ENCODE measurements around the gene CREB3L1.

- TF ChIP-seq, protein P1, sequence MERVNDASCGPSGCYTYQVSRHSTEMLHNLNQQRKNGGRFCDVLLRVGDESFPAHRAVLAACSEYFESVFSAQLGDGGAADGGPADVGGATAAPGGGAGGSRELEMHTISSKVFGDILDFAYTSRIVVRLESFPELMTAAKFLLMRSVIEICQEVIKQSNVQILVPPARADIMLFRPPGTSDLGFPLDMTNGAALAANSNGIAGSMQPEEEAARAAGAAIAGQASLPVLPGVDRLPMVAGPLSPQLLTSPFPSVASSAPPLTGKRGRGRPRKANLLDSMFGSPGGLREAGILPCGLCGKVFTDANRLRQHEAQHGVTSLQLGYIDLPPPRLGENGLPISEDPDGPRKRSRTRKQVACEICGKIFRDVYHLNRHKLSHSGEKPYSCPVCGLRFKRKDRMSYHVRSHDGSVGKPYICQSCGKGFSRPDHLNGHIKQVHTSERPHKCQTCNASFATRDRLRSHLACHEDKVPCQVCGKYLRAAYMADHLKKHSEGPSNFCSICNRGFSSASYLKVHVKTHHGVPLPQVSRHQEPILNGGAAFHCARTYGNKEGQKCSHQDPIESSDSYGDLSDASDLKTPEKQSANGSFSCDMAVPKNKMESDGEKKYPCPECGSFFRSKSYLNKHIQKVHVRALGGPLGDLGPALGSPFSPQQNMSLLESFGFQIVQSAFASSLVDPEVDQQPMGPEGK (CRISPR knock-in tag; IDR thresholded peaks at IDR 0.05; ENCODE audit: borderline replicate concordance): no peak
- TF ChIP-seq ZNF565 (CRISPR knock-in tag; conservative IDR thresholded peaks at IDR 0.05; ENCODE audit: low read depth): no peak
- TF ChIP-seq ZC3H10 (CRISPR knock-in tag; IDR thresholded peaks at IDR 0.05): no peak
- TF ChIP-seq, protein P2, sequence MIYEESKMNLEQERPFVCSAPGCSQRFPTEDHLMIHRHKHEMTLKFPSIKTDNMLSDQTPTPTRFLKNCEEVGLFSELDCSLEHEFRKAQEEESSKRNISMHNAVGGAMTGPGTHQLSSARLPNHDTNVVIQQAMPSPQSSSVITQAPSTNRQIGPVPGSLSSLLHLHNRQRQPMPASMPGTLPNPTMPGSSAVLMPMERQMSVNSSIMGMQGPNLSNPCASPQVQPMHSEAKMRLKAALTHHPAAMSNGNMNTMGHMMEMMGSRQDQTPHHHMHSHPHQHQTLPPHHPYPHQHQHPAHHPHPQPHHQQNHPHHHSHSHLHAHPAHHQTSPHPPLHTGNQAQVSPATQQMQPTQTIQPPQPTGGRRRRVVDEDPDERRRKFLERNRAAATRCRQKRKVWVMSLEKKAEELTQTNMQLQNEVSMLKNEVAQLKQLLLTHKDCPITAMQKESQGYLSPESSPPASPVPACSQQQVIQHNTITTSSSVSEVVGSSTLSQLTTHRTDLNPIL (CRISPR knock-in tag; IDR thresholded peaks at IDR 0.05; ENCODE audit: low read depth): no peak
- no peak for TF ChIP-seq ESRRG (CRISPR knock-in tag; IDR thresholded peaks at IDR 0.05)
- no peak for TF ChIP-seq ZFP30 (CRISPR knock-in tag; IDR thresholded peaks at IDR 0.05)
- no peak for TF ChIP-seq TCF4 (CRISPR knock-in tag; IDR thresholded peaks at IDR 0.05; ENCODE audit: borderline replicate concordance)
- TF ChIP-seq SNAI2 (CRISPR knock-in tag; IDR thresholded peaks at IDR 0.05): no peak
- TF ChIP-seq ZNF8 (CRISPR knock-in tag; IDR thresholded peaks at IDR 0.05): no peak
- no peak for TF ChIP-seq ISL1 (CRISPR knock-in tag; IDR thresholded peaks at IDR 0.05)
- TF ChIP-seq TSHZ2 (CRISPR knock-in tag; IDR thresholded peaks at IDR 0.05): no peak
- TF ChIP-seq, protein P3, sequence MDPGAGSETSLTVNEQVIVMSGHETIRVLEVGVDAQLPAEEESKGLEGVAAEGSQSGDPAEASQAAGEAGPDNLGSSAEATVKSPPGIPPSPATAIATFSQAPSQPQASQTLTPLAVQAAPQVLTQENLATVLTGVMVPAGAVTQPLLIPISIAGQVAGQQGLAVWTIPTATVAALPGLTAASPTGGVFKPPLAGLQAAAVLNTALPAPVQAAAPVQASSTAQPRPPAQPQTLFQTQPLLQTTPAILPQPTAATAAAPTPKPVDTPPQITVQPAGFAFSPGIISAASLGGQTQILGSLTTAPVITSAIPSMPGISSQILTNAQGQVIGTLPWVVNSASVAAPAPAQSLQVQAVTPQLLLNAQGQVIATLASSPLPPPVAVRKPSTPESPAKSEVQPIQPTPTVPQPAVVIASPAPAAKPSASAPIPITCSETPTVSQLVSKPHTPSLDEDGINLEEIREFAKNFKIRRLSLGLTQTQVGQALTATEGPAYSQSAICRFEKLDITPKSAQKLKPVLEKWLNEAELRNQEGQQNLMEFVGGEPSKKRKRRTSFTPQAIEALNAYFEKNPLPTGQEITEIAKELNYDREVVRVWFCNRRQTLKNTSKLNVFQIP (CRISPR knock-in tag; IDR thresholded peaks at IDR 0.05; ENCODE audit: borderline replicate concordance, low read depth): no peak
- TF ChIP-seq TOX (CRISPR knock-in tag; IDR thresholded peaks at IDR 0.05; ENCODE audit: borderline replicate concordance): no peak
- no peak for TF ChIP-seq GLIS3 (CRISPR knock-in tag; IDR thresholded peaks at IDR 0.05)
Measured at GRCh38 chr11:46291441-46292150, 14.1 kb downstream of the CREB3L1 start.

Measured in SK-N-SH treated with all-trans-retinoic acid at 6 μM for 48 hours (cell line).